ENCODE data around the gene PDE9A. TPM values are rescaled to one million over a fixed set of nuclear protein-coding genes. Genes with fewer than 3 reads are reported as not detected.

Gene PDE9A
- total RNA-seq, 1 donor from 2014 or later: 20.7 TPM

- Mint-ChIP-seq H3K36me3 (ENCODE audit: low read depth, unreplicated experiment) (peaks cover 3% of the 10 kb centered on the region), H3K9me3 (ENCODE audit: unreplicated experiment) (no peaks in the 10 kb centered on the region), H3K4me3 (ENCODE audit: unreplicated experiment) (no peak overlapping the region), H3K4me1 (ENCODE audit: unreplicated experiment) (peaks cover 19% of the 10 kb centered on the region), H3K27ac (ENCODE audit: unreplicated experiment) (no peak overlapping the region), H3K27me3 (ENCODE audit: unreplicated experiment) (peaks cover 8% of the 10 kb centered on the region)
- DNase-seq (ENCODE audit: low spot score): no peak
- no peak for TF ChIP-seq CTCF (IDR thresholded peaks at IDR 0.05; ENCODE audit: unreplicated experiment)
Observed at GRCh38 chr21:42670058-42670880, 16.8 kb downstream of the PDE9A start.

DNA sequence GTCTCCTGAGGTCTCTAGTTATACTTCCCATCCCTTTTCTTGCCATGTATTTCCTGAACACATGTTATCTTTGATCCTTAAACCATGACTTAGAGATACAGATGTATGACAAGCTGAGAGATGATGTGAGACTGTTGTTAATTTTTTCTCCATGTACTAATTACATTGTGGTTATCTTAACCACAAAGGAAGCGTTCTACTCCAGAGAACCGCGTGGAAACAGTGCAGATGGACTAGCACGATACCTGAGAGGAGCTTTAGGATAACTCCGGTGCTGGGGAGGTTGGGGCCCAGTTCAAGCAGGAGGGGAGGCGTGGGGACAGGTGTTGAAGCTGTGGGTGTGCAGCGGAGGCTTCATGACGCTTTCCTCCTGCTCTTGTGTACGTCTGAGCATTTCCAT lies 17.5 kb downstream of the PDE9A start:
- H3K36me3 Mint-ChIP-seq (ENCODE audit: low read depth, unreplicated experiment): peaks cover 6% of the 10 kb centered on the region
- no peak overlapping the region for H3K4me3 Mint-ChIP-seq (ENCODE audit: unreplicated experiment)
- peaks cover 19% of the 10 kb centered on the region for H3K4me1 Mint-ChIP-seq (ENCODE audit: unreplicated experiment)
- no peaks in the 10 kb centered on the region for H3K9me3 Mint-ChIP-seq (ENCODE audit: unreplicated experiment)
- H3K27me3 Mint-ChIP-seq (ENCODE audit: unreplicated experiment): peaks cover 8% of the 10 kb centered on the region
- DNase-seq (ENCODE audit: low spot score): no peak
- H3K27ac Mint-ChIP-seq (ENCODE audit: unreplicated experiment): no peak overlapping the region
- TF ChIP-seq CTCF (IDR thresholded peaks at IDR 0.05; ENCODE audit: unreplicated experiment): no peak

- no peak for DNase-seq (ENCODE audit: low spot score)
- Mint-ChIP-seq H3K4me3 (ENCODE audit: unreplicated experiment) (no peak overlapping the region), H3K4me1 (ENCODE audit: unreplicated experiment) (peaks cover 18% of the 10 kb centered on the region), H3K9me3 (ENCODE audit: unreplicated experiment) (no peaks in the 10 kb centered on the region), H3K27ac (ENCODE audit: unreplicated experiment) (no peak overlapping the region), H3K36me3 (ENCODE audit: low read depth, unreplicated experiment) (peaks cover 8% of the 10 kb centered on the region), H3K27me3 (ENCODE audit: unreplicated experiment) (peaks cover 8% of the 10 kb centered on the region)
- no peak for TF ChIP-seq CTCF (IDR thresholded peaks at IDR 0.05; ENCODE audit: unreplicated experiment)
Observed at GRCh38 chr21:42671778-42672593, 18.6 kb downstream of the PDE9A start.

DNA sequence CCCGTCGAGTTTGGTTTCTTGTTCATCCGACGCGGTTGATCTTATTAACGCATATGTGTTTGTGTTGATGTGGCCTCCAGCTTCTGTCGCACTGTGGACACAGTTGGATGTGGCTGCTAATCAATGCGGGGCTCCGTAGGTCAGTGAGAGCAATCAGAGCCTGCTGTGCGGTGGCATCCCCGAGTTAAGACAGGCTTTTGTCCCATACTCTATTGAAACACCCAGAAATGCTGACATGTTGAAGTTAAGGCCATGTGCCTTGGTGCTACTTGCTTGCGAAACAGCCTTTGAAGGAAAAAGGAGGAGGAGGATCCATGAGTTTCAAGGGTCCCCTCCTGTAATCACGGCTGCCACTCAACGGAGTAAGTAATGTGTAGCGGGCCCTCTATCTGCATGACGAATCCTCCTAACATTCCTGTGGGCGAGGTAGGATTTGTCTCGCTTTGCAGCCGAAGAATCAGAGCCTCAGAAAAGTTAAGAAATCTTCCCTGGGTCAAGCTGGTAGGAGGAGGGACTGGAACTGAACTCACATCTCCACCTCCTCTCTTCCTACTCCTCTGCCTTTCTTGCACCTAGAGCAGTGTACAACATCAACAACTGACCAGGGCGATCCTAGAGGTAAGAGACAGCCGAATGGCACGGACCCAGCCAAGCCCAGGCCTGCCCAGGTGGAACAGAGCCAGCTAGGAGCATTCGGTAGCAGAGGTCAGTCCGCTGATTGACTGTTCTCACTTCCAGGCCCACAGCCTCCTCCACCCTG lies 19.5 kb downstream of the PDE9A start:
- no peaks in the 10 kb centered on the region for H3K9me3 Mint-ChIP-seq (ENCODE audit: unreplicated experiment)
- H3K4me1 Mint-ChIP-seq (ENCODE audit: unreplicated experiment): peaks cover 13% of the 10 kb centered on the region
- H3K27ac Mint-ChIP-seq (ENCODE audit: unreplicated experiment): no peak overlapping the region
- no peak for DNase-seq (ENCODE audit: low spot score)
- TF ChIP-seq CTCF (IDR thresholded peaks at IDR 0.05; ENCODE audit: unreplicated experiment): no peak
- no peak overlapping the region for H3K4me3 Mint-ChIP-seq (ENCODE audit: unreplicated experiment)
- H3K27me3 Mint-ChIP-seq (ENCODE audit: unreplicated experiment): peaks cover 8% of the 10 kb centered on the region
- H3K36me3 Mint-ChIP-seq (ENCODE audit: low read depth, unreplicated experiment): peaks cover 8% of the 10 kb centered on the region

All from endothelial cell (in vitro differentiated cells).